Ovary (tissue), 9 donors: ENCODE results near the gene IGF1. TPM values are rescaled to one million over a fixed set of nuclear protein-coding genes. Genes with fewer than 3 reads are reported as not detected.

Source experiments
- DNase-seq, 5 donors: peaks; one replicate each; pipeline ENCODE4 v3.0.0-alpha.2; 2019 to 2020
- H3K27ac ChIP-seq, 2 donors: fragments of 200-600 bp; one replicate each; pipeline versions ENCODE4 v1.5.1 to v1.8.0; 2019 to 2022
- H3K27me3 ChIP-seq: fragments of 200-600 bp; one replicate; pipeline ENCODE4 v1.8.0; 2022
- H3K36me3 ChIP-seq: fragments of 200-600 bp; sonication (generic); one replicate; pipeline ENCODE4 v1.5.1; 2019
- H3K4me1 ChIP-seq: one replicate; pipeline ENCODE4 v1.8.1; 2013; ENCODE audit warnings: mild to moderate bottlenecking, moderate library complexity; ENCODE audit not compliant: insufficient read depth
- H3K4me3 ChIP-seq: fragments of 200-600 bp; sonication (generic); one replicate; pipeline ENCODE4 v1.5.1; 2017
- H3K9me3 ChIP-seq, 2 donors: fragments of 200-600 bp in 1 of 2; sonication (generic) in 1 of 2; one replicate each; pipeline versions ENCODE4 v1.5.1 to v1.8.1; 2013 to 2019; ENCODE audit warnings: mild to moderate bottlenecking in 1 of 2, moderate library complexity in 1 of 2
- EP300 ChIP-seq: sonication (generic); formaldehyde crosslinking; IDR thresholded peaks from one replicate; pipeline ENCODE4 v1.6.1; 2017; ENCODE audit warnings: antibody characterized with exemption
- POLR2A ChIP-seq: fragments of 450-650 bp; IDR thresholded peaks from one replicate; pipeline ENCODE4 v1.6.1; 2017; ENCODE audit warnings: antibody characterized with exemption, mild to moderate bottlenecking, moderate library complexity
- WGBS, 3 donors: extraction: QIAGEN DNeasy Blood & Tissue Kit in 1 of 3; methylation state at CpG; one replicate each; pipeline versions ENCODE4 v1.1.5 to v1.1.7; 2013 to 2017; 5-methylcytosine and 5-hydroxymethylcytosine counted together
- intact Hi-C, 4 donors: fragments of 100-400 bp; cut with DNase I; formaldehyde crosslinking; loops; one replicate each; pipeline versions ENCODE4 v1.11.0 to v1.15.1; 2022 to 2023
- polyA plus RNA-seq, 2 donors: library from polyadenylated mRNA; stranded (reverse); fragments of 200-250 nt in 1 of 2; fragments of 350-450 nt in 1 of 2; fragmentation: Illumina TruSeq in 1 of 2; extraction: RNeasy Lipid Tissue Mini Kit (QIAGEN cat#74804) in 1 of 2; gene quantifications; one replicate each; pipeline ENCODE4 v1.2.3, GENCODE V29; 2013 to 2014
- total RNA-seq, 7 donors: library from RNA; depleted of rRNA in 2 of 7; stranded (reverse); fragments of >200 nt in 2 of 7; fragmentation: NEBNext Ultra II Directional in 3 of 7; extraction: Animal tissue kit (Norgen Biotek cat#: 25700) in 3 of 7; gene quantifications; one replicate each; pipeline versions ENCODE4 v1.1.0 to v1.2.4, GENCODE V29; 2016 to 2023
- TF ChIP-seq, protein P1 (sequence below), 3 donors: fragments of 450-650 bp in 2 of 3; fragments of 200-600 bp in 1 of 3; IDR thresholded peaks; one replicate each; pipeline versions ENCODE4 v1.5.1 to v1.8.0; 2016 to 2022; ENCODE audit warnings: antibody characterized with exemption in 3 of 3, mild to moderate bottlenecking in 1 of 3
- donor health status: DM: no; HTN: no; CAD: no; lungs with moderate emphysema.
- donor health status: DM: no; HTN: no; CAD: no.
- donor health status: Bipolar disorder and iron deficiency.
- donor health status: DM: yes; HTN: yes; CAD: no.
- donor health status: DM: no; HTN: no; CAD: no.
- donor health status: DM: yes; HTN: yes; CAD: no.

The IGF1 gene
- total and polyA plus RNA-seq, 9 donors, result 1.4 to 44.4 (median 9.3) TPM

DNA sequence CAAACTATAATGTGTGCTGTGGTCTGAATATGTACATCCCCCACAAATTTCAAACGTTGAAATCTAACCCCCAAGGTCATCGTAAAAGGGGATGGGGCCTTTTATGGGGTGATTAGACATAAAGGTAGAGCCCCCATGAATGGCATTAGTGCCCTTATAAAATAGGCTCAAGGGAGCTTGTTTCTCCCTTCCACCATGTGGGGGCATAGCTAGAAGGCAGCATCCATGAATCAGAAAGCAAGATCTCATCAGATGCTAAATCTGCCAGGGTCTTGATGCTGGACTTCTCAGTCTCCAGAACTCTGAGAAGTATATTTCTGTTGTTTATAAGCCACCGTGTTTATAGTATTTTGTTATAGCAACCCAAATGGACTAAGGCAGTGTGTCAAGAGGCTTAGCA lies 33.4 kb upstream of the IGF1 start:
- DNase-seq, result no peak
- intact Hi-C loops, result no loop called here
- H3K27me3 ChIP-seq, result no peaks in the 10 kb centered on the region
- no peak overlapping the region for H3K27ac ChIP-seq
- 47 to 72% (median 62%) methylated on average over 3 of the region's 3 CpGs for WGBS, 3 donors
- no peaks in the 10 kb centered on the region for H3K9me3 ChIP-seq
- H3K4me3 ChIP-seq, result no peak overlapping the region
- no peaks in the 10 kb centered on the region for H3K4me1 ChIP-seq
- no peaks in the 10 kb centered on the region for H3K36me3 ChIP-seq
- TF ChIP-seq EP300 (no peak), POLR2A (no peak)
- TF ChIP-seq, protein P1, sequence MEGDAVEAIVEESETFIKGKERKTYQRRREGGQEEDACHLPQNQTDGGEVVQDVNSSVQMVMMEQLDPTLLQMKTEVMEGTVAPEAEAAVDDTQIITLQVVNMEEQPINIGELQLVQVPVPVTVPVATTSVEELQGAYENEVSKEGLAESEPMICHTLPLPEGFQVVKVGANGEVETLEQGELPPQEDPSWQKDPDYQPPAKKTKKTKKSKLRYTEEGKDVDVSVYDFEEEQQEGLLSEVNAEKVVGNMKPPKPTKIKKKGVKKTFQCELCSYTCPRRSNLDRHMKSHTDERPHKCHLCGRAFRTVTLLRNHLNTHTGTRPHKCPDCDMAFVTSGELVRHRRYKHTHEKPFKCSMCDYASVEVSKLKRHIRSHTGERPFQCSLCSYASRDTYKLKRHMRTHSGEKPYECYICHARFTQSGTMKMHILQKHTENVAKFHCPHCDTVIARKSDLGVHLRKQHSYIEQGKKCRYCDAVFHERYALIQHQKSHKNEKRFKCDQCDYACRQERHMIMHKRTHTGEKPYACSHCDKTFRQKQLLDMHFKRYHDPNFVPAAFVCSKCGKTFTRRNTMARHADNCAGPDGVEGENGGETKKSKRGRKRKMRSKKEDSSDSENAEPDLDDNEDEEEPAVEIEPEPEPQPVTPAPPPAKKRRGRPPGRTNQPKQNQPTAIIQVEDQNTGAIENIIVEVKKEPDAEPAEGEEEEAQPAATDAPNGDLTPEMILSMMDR (IDR thresholded peaks at IDR 0.05), result no peak

DNA sequence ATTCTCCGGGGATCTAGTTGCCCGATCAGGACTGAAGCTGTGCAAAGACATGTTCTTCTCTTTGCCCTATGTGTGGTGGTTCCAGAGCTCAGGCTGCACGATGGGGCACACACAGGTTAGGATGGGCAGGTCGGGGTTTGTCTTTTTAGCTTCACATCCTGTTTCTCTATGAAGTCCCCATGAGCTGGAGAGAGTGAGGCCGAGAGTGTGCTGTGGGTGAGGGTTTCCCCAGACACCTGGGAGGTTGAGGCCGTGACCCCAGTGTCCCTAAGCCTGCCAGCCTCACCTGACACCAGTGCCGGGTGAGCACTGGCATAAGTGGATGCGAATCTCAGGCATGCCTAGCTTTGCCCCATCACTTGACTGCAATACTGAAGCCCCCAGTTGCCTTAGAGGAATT lies 32.9 kb upstream of the IGF1 start:
- H3K9me3 ChIP-seq, result no peaks in the 10 kb centered on the region
- H3K27me3 ChIP-seq, result no peaks in the 10 kb centered on the region
- intact Hi-C loops, result no loop called here
- no peak for DNase-seq
- H3K36me3 ChIP-seq, result no peaks in the 10 kb centered on the region
- 80 to 92% (median 80%) methylated on average over 8 of the region's 8 CpGs for WGBS, 3 donors
- TF ChIP-seq, protein P1 (IDR thresholded peaks at IDR 0.05), result no peak
- TF ChIP-seq POLR2A, result no peak
- no peak for TF ChIP-seq EP300
- H3K4me1 ChIP-seq, result no peaks in the 10 kb centered on the region
- no peak overlapping the region for H3K27ac ChIP-seq
- H3K4me3 ChIP-seq, result no peak overlapping the region

DNA sequence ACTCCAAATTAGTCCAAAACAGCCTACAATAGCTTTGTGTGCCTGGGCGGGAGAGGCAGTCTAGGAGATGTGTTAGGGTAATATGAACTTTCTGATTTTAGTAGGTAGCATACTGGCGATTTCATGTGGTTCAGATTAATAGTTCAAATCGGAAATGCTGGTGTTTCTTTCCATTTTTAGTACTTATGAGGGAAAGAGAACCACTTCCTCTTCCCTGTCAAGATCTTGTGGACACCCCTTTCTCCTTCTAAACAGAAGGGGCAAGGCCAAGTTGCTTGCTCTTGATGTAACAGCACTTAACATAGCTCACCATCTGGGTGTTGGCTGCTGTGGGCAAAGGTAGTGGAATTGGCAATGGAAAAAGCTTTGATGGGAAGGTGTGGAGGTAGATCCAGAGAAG lies 32.2 kb upstream of the IGF1 start:
- Histone ChIP-seq H3K4me1 (no peaks in the 10 kb centered on the region), H3K36me3 (no peaks in the 10 kb centered on the region), H3K27ac (no peak overlapping the region), H3K27me3 (no peaks in the 10 kb centered on the region), H3K4me3 (no peak overlapping the region), H3K9me3 (no peaks in the 10 kb centered on the region)
- TF ChIP-seq EP300 (no peak), POLR2A (no peak)
- TF ChIP-seq, protein P1 (IDR thresholded peaks at IDR 0.05), result no peak
- 81 to 93% (median 91%) methylated on average over 3 of the region's 3 CpGs for WGBS, 3 donors
- intact Hi-C loops, result no loop called here
- DNase-seq, result no peak

DNA sequence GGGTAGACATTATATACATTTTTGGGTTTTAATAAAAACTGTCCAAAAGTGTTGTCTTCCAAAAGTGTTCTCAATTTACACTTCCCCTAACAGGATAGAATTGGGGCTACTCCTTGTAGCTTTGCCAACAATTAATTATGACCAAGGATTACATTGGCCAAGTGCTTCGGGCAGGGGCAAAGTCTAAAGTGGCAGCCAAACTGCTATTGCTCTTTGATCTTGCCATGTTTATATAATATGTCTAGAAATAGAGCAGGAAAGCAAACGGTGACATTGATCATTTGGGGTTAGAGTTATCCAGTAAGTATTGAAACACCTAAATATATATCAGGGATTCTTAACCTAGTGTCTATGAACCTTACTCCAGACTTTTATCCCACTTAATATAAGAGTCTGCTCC lies 31.2 kb upstream of the IGF1 start:
- no peak for TF ChIP-seq POLR2A
- no peak for TF ChIP-seq EP300
- TF ChIP-seq, protein P1 (IDR thresholded peaks at IDR 0.05), result no peak
- intact Hi-C loops, result no loop called here
- no peak for DNase-seq
- H3K9me3 ChIP-seq, result no peaks in the 10 kb centered on the region
- H3K36me3 ChIP-seq, result no peaks in the 10 kb centered on the region
- H3K4me3 ChIP-seq, result no peak overlapping the region
- no peaks in the 10 kb centered on the region for H3K27me3 ChIP-seq
- no peaks in the 10 kb centered on the region for H3K4me1 ChIP-seq
- H3K27ac ChIP-seq, result no peak overlapping the region
- WGBS, 3 donors, result 70 to 87% (median 81%) methylated on average over 2 of the region's 2 CpGs

DNA sequence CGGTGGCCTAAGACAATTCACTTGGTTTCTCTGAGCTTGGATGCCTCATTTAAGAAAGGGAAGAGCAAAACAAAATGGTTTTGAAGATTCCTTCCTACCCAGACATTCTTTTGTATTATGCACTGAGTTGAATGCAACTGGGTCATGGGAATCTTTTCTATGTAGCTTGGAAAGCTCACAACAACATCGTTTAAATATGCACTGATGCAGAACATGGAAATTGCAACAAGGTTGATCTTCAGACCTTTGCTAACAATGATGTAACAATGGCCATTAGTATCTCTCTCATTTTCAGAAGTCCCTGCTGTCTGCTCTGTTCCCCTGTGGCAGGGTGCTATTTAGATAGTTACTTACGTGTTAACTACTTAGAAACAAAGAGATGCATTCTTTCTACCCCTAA lies 30.1 kb upstream of the IGF1 start:
- DNase-seq, result no peak
- H3K27me3 ChIP-seq, result no peaks in the 10 kb centered on the region
- no peak overlapping the region for H3K4me3 ChIP-seq
- no peaks in the 10 kb centered on the region for H3K4me1 ChIP-seq
- H3K9me3 ChIP-seq, result no peaks in the 10 kb centered on the region
- TF ChIP-seq EP300 (no peak), POLR2A (no peak)
- TF ChIP-seq, protein P1 (IDR thresholded peaks at IDR 0.05), result no peak
- no peak overlapping the region for H3K27ac ChIP-seq
- intact Hi-C loops, result no loop called here
- 45 to 52% (median 48%) methylated on average over 3 of the region's 3 CpGs for WGBS, 3 donors
- no peaks in the 10 kb centered on the region for H3K36me3 ChIP-seq
